ENCODE data around the gene SHISAL2A. TPM values are rescaled to one million over a fixed set of nuclear protein-coding genes. Genes with fewer than 3 reads are reported as not detected.

Gene SHISAL2A
- total and polyA plus RNA-seq, 7 donors, result 0.13 to 1.6 (median 0.28) TPM

DNA sequence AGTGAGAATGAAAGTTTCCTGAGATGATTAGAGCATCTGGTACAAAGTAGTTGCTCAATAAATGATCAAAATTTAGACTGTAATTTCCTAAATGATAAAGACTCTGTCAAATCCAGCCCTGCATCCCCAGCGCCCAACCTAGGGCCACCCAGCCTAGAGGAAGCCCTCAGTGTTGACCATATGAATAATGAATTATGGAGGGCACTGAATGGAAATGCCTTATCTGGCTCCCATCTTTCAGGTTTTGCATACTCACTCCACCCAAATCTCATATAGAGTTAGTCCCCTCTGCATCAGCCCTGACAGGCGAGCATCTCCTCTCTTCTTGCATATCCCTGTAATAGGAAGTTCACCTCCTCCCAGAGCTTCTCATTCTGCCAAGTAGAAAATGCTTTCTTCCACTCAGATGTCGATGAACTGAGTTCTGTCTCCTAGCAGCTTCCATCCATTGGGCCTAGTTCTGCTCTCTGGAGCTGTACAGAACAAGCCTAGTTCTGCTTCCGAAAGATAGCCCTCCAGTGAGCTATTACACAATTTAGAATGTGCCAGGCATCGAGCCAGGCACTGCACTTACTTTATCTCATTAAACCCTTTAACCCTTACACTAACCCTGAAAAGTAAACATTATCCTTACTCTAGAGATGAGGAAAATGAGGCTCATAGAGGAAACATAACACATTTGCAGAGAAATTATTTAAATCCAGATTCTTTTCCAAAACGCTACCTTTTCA, 44.3 kb downstream of the SHISAL2A start:
- no peaks in the 10 kb centered on the region for H3K9me3 ChIP-seq
- ATAC-seq (peak in 2 of 4 donors; percentile 15 to 55), DNase-seq (no peak)
- no peaks in the 10 kb centered on the region for H3K36me3 ChIP-seq (ENCODE audit: insufficient read depth in 1 of 2, low read depth in 1 of 2)
- TF ChIP-seq, protein P1, sequence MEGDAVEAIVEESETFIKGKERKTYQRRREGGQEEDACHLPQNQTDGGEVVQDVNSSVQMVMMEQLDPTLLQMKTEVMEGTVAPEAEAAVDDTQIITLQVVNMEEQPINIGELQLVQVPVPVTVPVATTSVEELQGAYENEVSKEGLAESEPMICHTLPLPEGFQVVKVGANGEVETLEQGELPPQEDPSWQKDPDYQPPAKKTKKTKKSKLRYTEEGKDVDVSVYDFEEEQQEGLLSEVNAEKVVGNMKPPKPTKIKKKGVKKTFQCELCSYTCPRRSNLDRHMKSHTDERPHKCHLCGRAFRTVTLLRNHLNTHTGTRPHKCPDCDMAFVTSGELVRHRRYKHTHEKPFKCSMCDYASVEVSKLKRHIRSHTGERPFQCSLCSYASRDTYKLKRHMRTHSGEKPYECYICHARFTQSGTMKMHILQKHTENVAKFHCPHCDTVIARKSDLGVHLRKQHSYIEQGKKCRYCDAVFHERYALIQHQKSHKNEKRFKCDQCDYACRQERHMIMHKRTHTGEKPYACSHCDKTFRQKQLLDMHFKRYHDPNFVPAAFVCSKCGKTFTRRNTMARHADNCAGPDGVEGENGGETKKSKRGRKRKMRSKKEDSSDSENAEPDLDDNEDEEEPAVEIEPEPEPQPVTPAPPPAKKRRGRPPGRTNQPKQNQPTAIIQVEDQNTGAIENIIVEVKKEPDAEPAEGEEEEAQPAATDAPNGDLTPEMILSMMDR (IDR thresholded peaks at IDR 0.05), result no peak
- H3K27me3 ChIP-seq (ENCODE audit: insufficient read depth in 3 of 3, low read length in 2 of 3), result no peaks in the 10 kb centered on the region
- 63 to 67% (median 63%) methylated on average over 6 of the region's 6 CpGs for WGBS, 3 donors
- H3K27ac ChIP-seq, result peak overlapping the region; percentile 84
- no peak overlapping the region for H3K4me3 ChIP-seq
- intact Hi-C loops (cut with DNase I), result loop anchor here (5.0 to 10.0 kb wide), 3 partner anchors 75 to 125 kb away; partner anchors contain the start of genes TUT4 (in 2 of the 2) and GPX7 (in 1 of the 2)
- H3K4me1 ChIP-seq, result peaks cover 40% of the 10 kb centered on the region

DNA sequence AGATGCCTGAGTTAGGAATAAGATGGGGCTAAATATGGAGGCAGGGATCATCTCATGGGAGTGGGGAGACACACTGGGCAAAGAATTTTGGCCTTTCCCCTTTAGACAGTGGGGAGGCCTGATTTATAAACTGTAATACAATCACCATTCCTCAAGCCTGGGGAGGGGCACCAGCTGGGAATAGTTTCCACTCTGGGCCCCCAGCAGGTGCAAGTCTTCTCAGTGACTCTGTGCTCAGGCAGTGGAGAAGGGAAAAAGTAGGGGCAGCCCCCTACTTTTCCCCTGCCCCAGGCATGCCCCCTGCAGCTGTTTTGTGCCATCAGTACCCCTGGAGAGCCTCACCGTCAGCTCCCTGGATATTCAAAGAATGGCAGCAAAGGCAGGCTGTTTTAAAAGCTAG, 46.1 kb downstream of the SHISAL2A start:
- H3K9me3 ChIP-seq, result no peaks in the 10 kb centered on the region
- TF ChIP-seq, protein P1 (IDR thresholded peaks at IDR 0.05), result no peak
- ATAC-seq (no peak), DNase-seq (no peak)
- H3K36me3 ChIP-seq (ENCODE audit: insufficient read depth in 1 of 2, low read depth in 1 of 2), result no peaks in the 10 kb centered on the region
- WGBS, 3 donors, result 31 to 53% (median 38%) methylated on average over 1 of the region's 1 CpG
- intact Hi-C loops (cut with DNase I), result loop anchor here (5.0 to 10.0 kb wide), 3 partner anchors 77 to 127 kb away; partner anchors contain the start of genes TUT4 (in 2 of the 2) and GPX7 (in 1 of the 2)
- peak overlapping the region; percentile 84 for H3K27ac ChIP-seq
- no peaks in the 10 kb centered on the region for H3K27me3 ChIP-seq (ENCODE audit: insufficient read depth in 3 of 3, low read length in 2 of 3)
- H3K4me3 ChIP-seq, result no peak overlapping the region
- peaks cover 36% of the 10 kb centered on the region for H3K4me1 ChIP-seq

DNA sequence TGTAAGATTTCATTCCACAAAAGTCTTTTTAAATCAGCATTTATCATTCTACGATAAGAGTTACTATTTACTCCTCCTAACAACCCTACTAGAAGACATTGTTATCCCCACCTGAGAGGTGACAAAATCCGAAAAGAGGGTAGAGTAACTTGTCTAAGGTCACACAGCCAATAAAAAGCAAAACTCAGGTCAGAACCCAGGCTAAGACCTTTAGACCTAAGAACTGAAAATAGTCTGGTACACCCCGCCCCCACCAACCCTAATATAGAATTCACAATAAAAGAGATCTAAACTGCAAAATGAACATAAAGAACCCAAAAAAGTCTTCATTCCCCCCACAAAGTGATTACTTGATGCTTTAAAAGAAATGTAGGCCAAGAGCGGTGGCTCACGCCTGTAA, 46.5 kb downstream of the SHISAL2A start:
- DNase-seq (no peak), ATAC-seq (no peak)
- Histone ChIP-seq H3K27ac (peak overlapping the region; percentile 84), H3K4me1 (peaks cover 36% of the 10 kb centered on the region), H3K4me3 (no peak overlapping the region), H3K27me3 (ENCODE audit: insufficient read depth in 3 of 3, low read length in 2 of 3) (no peaks in the 10 kb centered on the region), H3K36me3 (ENCODE audit: insufficient read depth in 1 of 2, low read depth in 1 of 2) (no peaks in the 10 kb centered on the region), H3K9me3 (no peaks in the 10 kb centered on the region)
- 75 to 88% (median 84%) methylated on average over 5 of the region's 5 CpGs for WGBS, 3 donors
- intact Hi-C loops (cut with DNase I), result loop anchor here (5.0 to 10.0 kb wide), 3 partner anchors 77 to 127 kb away; partner anchors contain the start of genes TUT4 (in 2 of the 2) and GPX7 (in 1 of the 2)
- TF ChIP-seq, protein P1 (IDR thresholded peaks at IDR 0.05), result no peak

DNA sequence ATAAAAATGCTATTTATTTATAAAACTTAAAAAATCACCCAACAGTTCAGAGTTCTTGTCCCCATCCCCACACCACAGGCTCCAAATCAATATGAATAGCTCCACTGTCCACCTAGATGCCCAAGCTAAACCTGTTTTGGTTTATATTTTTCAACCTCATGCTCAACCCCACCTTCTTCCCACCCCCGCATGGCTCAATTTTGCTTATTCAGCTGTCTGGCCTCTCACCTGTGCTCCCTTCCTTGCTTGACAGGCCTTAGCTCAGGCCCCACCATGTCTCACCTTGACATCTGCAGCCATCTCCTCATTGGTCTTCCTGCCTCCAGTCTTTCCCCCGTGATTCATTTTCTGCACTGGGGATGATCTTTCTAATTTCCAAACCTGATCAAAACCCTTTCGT, 47.4 kb downstream of the SHISAL2A start:
- WGBS, 3 donors, result 83 to 89% (median 89%) methylated on average over 3 of the region's 3 CpGs
- no peak overlapping the region for H3K27ac ChIP-seq
- intact Hi-C loops (cut with DNase I), result loop anchor here in 1 of 2 donors (10.0 kb wide), 1 partner anchor 196 kb away; no protein-coding TSS in a partner anchor

More for the DNA sequence above, 47.4 kb downstream of the SHISAL2A start:
- Histone ChIP-seq H3K4me3 (no peak overlapping the region), H3K36me3 (ENCODE audit: insufficient read depth in 1 of 2, low read depth in 1 of 2) (peaks cover 0 to 7% of the 10 kb centered on the region in 2 donors), H3K9me3 (no peaks in the 10 kb centered on the region), H3K27me3 (ENCODE audit: insufficient read depth in 3 of 3, low read length in 2 of 3) (no peaks in the 10 kb centered on the region), H3K4me1 (peaks cover 36% of the 10 kb centered on the region)
- TF ChIP-seq, protein P1 (IDR thresholded peaks at IDR 0.05), result no peak
- ATAC-seq, result no peak
- DNase-seq, result no peak

Measured in psoas muscle (tissue), 8 donors.